PC-9 (cell line): ENCODE results near the gene WDFY1. TPM values are rescaled to one million over a fixed set of nuclear protein-coding genes. Genes with fewer than 3 reads are reported as not detected.

Experiments used
- BruUV-seq: library from RNA; stranded (reverse); fragments of 400-500 nt; replicated peaks from 2 replicates; lab custom pipeline; 2021; lab: Mats Ljungman, UMichigan
- CTCF ChIA-PET: fragments of 300-600 bp; sonication (Branson Sonifier 250); formaldehyde crosslinking; loops from one replicate; lab custom pipeline; 2022; ENCODE audit warnings: antibody characterized with exemption; lab: Charles Lee
- POLR2A ChIA-PET: fragments of 300-600 bp; sonication (Branson Sonifier 250); formaldehyde crosslinking; loops from one replicate; lab custom pipeline; 2022; ENCODE audit warnings: antibody characterized with exemption; ENCODE audit not compliant: unreplicated experiment; lab: Charles Lee
- DNase-seq, 2 experiments: peaks; one replicate each; pipeline versions ENCODE4 v3.0.0 to v3.0.0-alpha.2; 2015 to 2022; ENCODE audit warnings: mixed read lengths in 1 of 2
- H2AFZ ChIP-seq: fragments of 200-600 bp; sonication (generic); 2 replicates; pipeline ENCODE4 v1.8.1; 2017; ENCODE audit warnings: antibody characterized with exemption
- H3F3A ChIP-seq: fragments of 200-600 bp; sonication (generic); 2 replicates; pipeline ENCODE4 v1.8.1; 2017; ENCODE audit warnings: antibody characterized with exemption, mild to moderate bottlenecking, low read depth; ENCODE audit not compliant: insufficient read depth
- H3K27ac ChIP-seq: fragments of 200-600 bp; sonication (generic); 2 replicates; pipeline ENCODE4 v1.6.1; 2016; ENCODE audit warnings: mixed run types
- H3K27me3 ChIP-seq: fragments of 200-600 bp; sonication (generic); 2 replicates; pipeline ENCODE4 v1.6.1; 2016; ENCODE audit warnings: low read depth, mixed run types; ENCODE audit not compliant: insufficient read depth
- H3K36me3 ChIP-seq: fragments of 200-600 bp; sonication (generic); 2 replicates; pipeline ENCODE4 v1.6.1; 2016; ENCODE audit warnings: low read depth, mixed run types
- H3K4me1 ChIP-seq: fragments of 200-600 bp; sonication (generic); replicated peaks from 2 replicates; pipeline ENCODE4 v1.6.1; 2016; ENCODE audit warnings: mixed run types; ENCODE audit not compliant: insufficient read depth
- H3K4me2 ChIP-seq: fragments of 200-600 bp; sonication (generic); 2 replicates; pipeline ENCODE4 v1.6.1; 2017; ENCODE audit warnings: mixed run types
- H3K4me3 ChIP-seq: fragments of 200-600 bp; sonication (generic); 2 replicates; pipeline ENCODE4 v1.6.1; 2016; ENCODE audit warnings: mixed run types
- H3K79me2 ChIP-seq: fragments of 200-600 bp; sonication (generic); 2 replicates; pipeline ENCODE4 v1.6.1; 2017; ENCODE audit warnings: low read depth, mixed run types
- H3K9me2 ChIP-seq: fragments of 200-600 bp; sonication (generic); 2 replicates; pipeline ENCODE4 v1.8.1; 2017; ENCODE audit warnings: mild to moderate bottlenecking; ENCODE audit not compliant: insufficient read depth
- H3K9me3 ChIP-seq: fragments of 200-600 bp; sonication (generic); 2 replicates; pipeline ENCODE4 v1.8.1; 2016; ENCODE audit warnings: low read depth; ENCODE audit not compliant: insufficient read depth
- H4K20me1 ChIP-seq: fragments of 200-600 bp; sonication (generic); 2 replicates; pipeline ENCODE4 v1.8.1; 2017; ENCODE audit not compliant: insufficient read depth
- CTCF ChIP-seq: fragments of 200-600 bp; sonication (generic); conservative IDR thresholded peaks from 2 replicates; pipeline ENCODE4 v1.6.1; 2017; ENCODE audit warnings: mixed run types, antibody characterized with exemption, mild to moderate bottlenecking, moderate library complexity
- EZH2 ChIP-seq: fragments of 200-600 bp; sonication (generic); IDR thresholded peaks from 2 replicates; pipeline ENCODE4 v1.8.0; 2017; ENCODE audit warnings: antibody characterized with exemption, low read depth
- intact Hi-C: fragments of 100-400 bp; cut with micrococcal nuclease; formaldehyde crosslinking; loops from one replicate; pipeline ENCODE4 v1.10.0; 2022; ENCODE audit not compliant: unreplicated experiment
- total RNA-seq: library from RNA; stranded (reverse); gene quantifications from 2 replicates; pipeline ENCODE4 v1.2.3, GENCODE V29; 2021

WDFY1 gene
- total RNA-seq, 1 experiment from 2014 or later, result 81.9 TPM

- Histone ChIP-seq H3K27ac (no peak overlapping the region), H3K4me3 (no peak overlapping the region), H3K79me2 (no peaks in the 10 kb centered on the region), H4K20me1 (no peaks in the 10 kb centered on the region), H3F3A (peaks cover 12% of the 10 kb centered on the region; the same call in 1 of the 2 replicates), H3K9me2 (no peaks in the 10 kb centered on the region), H3K4me2 (no peak overlapping the region), H3K36me3 (peaks cover 21% of the 10 kb centered on the region; the same call in 1 of the 2 replicates), H3K4me1 (peaks cover 6% of the 10 kb centered on the region; the same call in 1 of the 2 replicates), H2AFZ (no peak overlapping the region), H3K27me3 (no peaks in the 10 kb centered on the region), H3K9me3 (no peaks in the 10 kb centered on the region)
- no TSS peak for BruUV-seq
- TF ChIP-seq CTCF (no peak), EZH2 (no peak)
- DNase-seq, result no peak
- ChIA-PET POLR2A (no interaction called here), CTCF (interaction anchor here (1.1 kb wide), 1 partner anchor 65 kb away, joined by 3 read pairs; no protein-coding TSS in a partner anchor)
- intact Hi-C loops, result no loop called here
Measured at GRCh38 chr2:223901311-223901710, 43.8 kb downstream of the WDFY1 start.

- H3K36me3 ChIP-seq, result peaks cover 19% of the 10 kb centered on the region; the same call in 1 of the 2 replicates
- CTCF ChIA-PET, result no interaction called here
Measured at GRCh38 chr2:223900531-223900930, 44.6 kb downstream of the WDFY1 start.

GRCh38 chr2:223900066-223900465, 45.1 kb downstream of the WDFY1 start:
- intact Hi-C loops, result no loop called here
- no peak for DNase-seq
- no peaks in the 10 kb centered on the region for H4K20me1 ChIP-seq
- H3K27ac ChIP-seq, result no peak overlapping the region
- TF ChIP-seq EZH2, result no peak
- no peaks in the 10 kb centered on the region for H3K9me3 ChIP-seq
- no peaks in the 10 kb centered on the region for H3K9me2 ChIP-seq
- H3K4me1 ChIP-seq, result peaks cover 9% of the 10 kb centered on the region; the same call in 1 of the 2 replicates
- no peaks in the 10 kb centered on the region for H3K79me2 ChIP-seq
- H3K36me3 ChIP-seq, result peaks cover 16% of the 10 kb centered on the region; the same call in 1 of the 2 replicates
- H3K4me2 ChIP-seq, result no peak overlapping the region
- H3K4me3 ChIP-seq, result no peak overlapping the region
- H3F3A ChIP-seq, result peaks cover 22% of the 10 kb centered on the region
- no peak overlapping the region for H2AFZ ChIP-seq
- no TSS peak for BruUV-seq
- ChIA-PET POLR2A (no interaction called here), CTCF (no interaction called here)
- no peaks in the 10 kb centered on the region for H3K27me3 ChIP-seq

More at GRCh38 chr2:223900531-223900930, 44.6 kb downstream of the WDFY1 start:
- Histone ChIP-seq H4K20me1 (no peaks in the 10 kb centered on the region), H3K9me2 (no peaks in the 10 kb centered on the region), H3K9me3 (no peaks in the 10 kb centered on the region), H3F3A (peaks cover 18% of the 10 kb centered on the region; the same call in 1 of the 2 replicates), H3K4me1 (peaks cover 9% of the 10 kb centered on the region; the same call in 1 of the 2 replicates), H3K4me3 (no peak overlapping the region), H3K4me2 (no peak overlapping the region), H3K27ac (no peak overlapping the region), H3K27me3 (no peaks in the 10 kb centered on the region), H3K79me2 (no peaks in the 10 kb centered on the region), H2AFZ (no peak overlapping the region)
- DNase-seq, result no peak
- no TSS peak for BruUV-seq
- TF ChIP-seq EZH2 (no peak), CTCF (no peak)
- POLR2A ChIA-PET, result no interaction called here
- intact Hi-C loops, result no loop called here
